KMS-11 (cell line): ENCODE measurements around the gene GPC1.
"Not testable (repeated sequence)": the region's sequence is repeated elsewhere in the genome, so short reads cannot be mapped to it uniquely, and the experiment has no call there.

Source experiments
- H2AFZ ChIP-seq: fragments of 200-600 bp; sonication (generic); 2 replicates; pipeline ENCODE4 v1.6.1; 2016; ENCODE audit warnings: antibody characterized with exemption, mixed run types, low read depth
- H3K27ac ChIP-seq: fragments of 200-600 bp; sonication (generic); 2 replicates; pipeline ENCODE4 v1.6.1; 2016; ENCODE audit warnings: mild to moderate bottlenecking, mixed run types
- H3K27me3 ChIP-seq: fragments of 200-600 bp; sonication (generic); 2 replicates; pipeline ENCODE4 v1.6.1; 2017; ENCODE audit warnings: mild to moderate bottlenecking, low read depth, mixed run types, moderate library complexity; ENCODE audit not compliant: insufficient read depth
- H3K36me3 ChIP-seq: fragments of 200-600 bp; sonication (generic); 2 replicates; pipeline ENCODE4 v1.6.1; 2017; ENCODE audit warnings: mild to moderate bottlenecking, mixed run types; ENCODE audit not compliant: insufficient read depth
- H3K4me1 ChIP-seq: fragments of 200-600 bp; sonication (generic); 2 replicates; pipeline ENCODE4 v1.6.1; 2016; ENCODE audit warnings: mild to moderate bottlenecking, low read depth, mixed run types; ENCODE audit not compliant: poor library complexity, severe bottlenecking
- H3K4me2 ChIP-seq: fragments of 200-600 bp; sonication (generic); 2 replicates; pipeline ENCODE4 v1.7.0; 2016; ENCODE audit warnings: mild to moderate bottlenecking, mixed run types
- H3K4me3 ChIP-seq: fragments of 200-600 bp; sonication (generic); IDR thresholded peaks from 2 replicates; pipeline ENCODE4 v1.6.1; 2017; ENCODE audit warnings: low read depth, low read length, mixed read lengths; ENCODE audit not compliant: insufficient read depth
- H3K79me2 ChIP-seq: fragments of 200-600 bp; sonication (generic); 2 replicates; pipeline ENCODE4 v1.6.1; 2016; ENCODE audit warnings: low read depth, mixed run types; ENCODE audit not compliant: insufficient read depth
- H3K9ac ChIP-seq: fragments of 200-600 bp; sonication (generic); 2 replicates; pipeline ENCODE4 v1.6.1; 2016; ENCODE audit warnings: mild to moderate bottlenecking, mixed run types
- H4K20me1 ChIP-seq: fragments of 200-600 bp; sonication (generic); 2 replicates; pipeline ENCODE4 v1.6.1; 2016; ENCODE audit warnings: mild to moderate bottlenecking, mixed run types; ENCODE audit not compliant: insufficient read depth
- TF ChIP-seq, protein P1 (sequence below): fragments of 200-600 bp; sonication (generic); conservative IDR thresholded peaks from 2 replicates; pipeline ENCODE4 v1.6.1; 2017; ENCODE audit warnings: low read depth, mild to moderate bottlenecking, antibody characterized with exemption, low read length, moderate library complexity, mixed read lengths

Gene GPC1, protein sequence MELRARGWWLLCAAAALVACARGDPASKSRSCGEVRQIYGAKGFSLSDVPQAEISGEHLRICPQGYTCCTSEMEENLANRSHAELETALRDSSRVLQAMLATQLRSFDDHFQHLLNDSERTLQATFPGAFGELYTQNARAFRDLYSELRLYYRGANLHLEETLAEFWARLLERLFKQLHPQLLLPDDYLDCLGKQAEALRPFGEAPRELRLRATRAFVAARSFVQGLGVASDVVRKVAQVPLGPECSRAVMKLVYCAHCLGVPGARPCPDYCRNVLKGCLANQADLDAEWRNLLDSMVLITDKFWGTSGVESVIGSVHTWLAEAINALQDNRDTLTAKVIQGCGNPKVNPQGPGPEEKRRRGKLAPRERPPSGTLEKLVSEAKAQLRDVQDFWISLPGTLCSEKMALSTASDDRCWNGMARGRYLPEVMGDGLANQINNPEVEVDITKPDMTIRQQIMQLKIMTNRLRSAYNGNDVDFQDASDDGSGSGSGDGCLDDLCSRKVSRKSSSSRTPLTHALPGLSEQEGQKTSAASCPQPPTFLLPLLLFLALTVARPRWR

DNA sequence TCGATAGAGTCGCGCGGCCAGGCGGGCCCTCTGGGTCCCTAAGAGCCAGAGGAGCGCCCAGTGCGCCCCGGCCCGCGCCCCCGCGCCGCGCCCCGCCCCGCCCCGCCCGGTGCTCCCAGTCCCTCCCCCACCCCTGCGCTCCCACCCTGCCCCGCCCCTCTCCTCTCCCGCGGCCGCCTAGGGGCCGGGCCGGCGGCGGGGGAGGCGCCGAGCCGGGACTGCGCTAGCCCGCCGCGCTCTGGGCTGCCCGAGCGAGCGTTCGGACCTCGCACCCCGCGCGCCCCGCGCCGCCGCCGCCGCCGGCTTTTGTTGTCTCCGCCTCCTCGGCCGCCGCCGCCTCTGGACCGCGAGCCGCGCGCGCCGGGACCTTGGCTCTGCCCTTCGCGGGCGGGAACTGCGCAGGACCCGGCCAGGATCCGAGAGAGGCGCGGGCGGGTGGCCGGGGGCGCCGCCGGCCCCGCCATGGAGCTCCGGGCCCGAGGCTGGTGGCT is at the start of gene GPC1:
GPC1 (plus strand) TSS at position 207 of the 491 bp plus-strand sequence; CDS start at position 463, 256 bp downstream.
- H3K36me3 ChIP-seq = no peaks in the 10 kb centered on the region
- peak within 1 kb of the TSS; percentile 67 for H3K4me2 ChIP-seq
- no peak within 1 kb of the TSS for H3K27ac ChIP-seq
- H3K9ac ChIP-seq = no peak within 1 kb of the TSS
- peak within 1 kb of the TSS; percentile 73 for H2AFZ ChIP-seq
- H3K4me3 ChIP-seq = no peak within 1 kb of the TSS
- peaks cover 40% of the 10 kb centered on the region; the same call in 1 of the 2 replicates for H3K27me3 ChIP-seq
- H3K79me2 ChIP-seq = no peaks in the 10 kb centered on the region
- TF ChIP-seq, protein P1, sequence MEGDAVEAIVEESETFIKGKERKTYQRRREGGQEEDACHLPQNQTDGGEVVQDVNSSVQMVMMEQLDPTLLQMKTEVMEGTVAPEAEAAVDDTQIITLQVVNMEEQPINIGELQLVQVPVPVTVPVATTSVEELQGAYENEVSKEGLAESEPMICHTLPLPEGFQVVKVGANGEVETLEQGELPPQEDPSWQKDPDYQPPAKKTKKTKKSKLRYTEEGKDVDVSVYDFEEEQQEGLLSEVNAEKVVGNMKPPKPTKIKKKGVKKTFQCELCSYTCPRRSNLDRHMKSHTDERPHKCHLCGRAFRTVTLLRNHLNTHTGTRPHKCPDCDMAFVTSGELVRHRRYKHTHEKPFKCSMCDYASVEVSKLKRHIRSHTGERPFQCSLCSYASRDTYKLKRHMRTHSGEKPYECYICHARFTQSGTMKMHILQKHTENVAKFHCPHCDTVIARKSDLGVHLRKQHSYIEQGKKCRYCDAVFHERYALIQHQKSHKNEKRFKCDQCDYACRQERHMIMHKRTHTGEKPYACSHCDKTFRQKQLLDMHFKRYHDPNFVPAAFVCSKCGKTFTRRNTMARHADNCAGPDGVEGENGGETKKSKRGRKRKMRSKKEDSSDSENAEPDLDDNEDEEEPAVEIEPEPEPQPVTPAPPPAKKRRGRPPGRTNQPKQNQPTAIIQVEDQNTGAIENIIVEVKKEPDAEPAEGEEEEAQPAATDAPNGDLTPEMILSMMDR = no peak
- no peaks in the 10 kb centered on the region for H4K20me1 ChIP-seq
- H3K4me1 ChIP-seq = no peaks in the 10 kb centered on the region

DNA sequence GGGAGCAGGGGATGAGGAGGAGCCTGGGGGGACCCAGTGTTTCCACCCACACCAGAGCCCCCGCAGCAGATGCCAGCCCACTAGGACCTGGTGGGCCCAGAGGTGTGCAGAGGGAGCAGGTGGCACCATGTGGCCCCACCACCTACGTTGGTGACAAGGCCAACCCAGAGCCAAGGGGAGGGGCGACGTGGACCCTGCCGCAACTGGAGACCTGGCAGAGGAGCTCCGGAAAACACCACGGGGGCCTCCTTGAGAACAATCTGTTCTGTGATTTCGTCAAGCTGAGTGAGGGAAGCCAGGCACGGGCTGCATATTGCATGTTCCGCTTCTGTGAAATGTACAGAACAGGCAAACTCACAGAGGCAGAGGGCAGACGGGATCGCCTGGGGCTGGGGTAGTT is 49.1 kb upstream of the GPC1 start:
- no peaks in the 10 kb centered on the region for H3K36me3 ChIP-seq
- H3K4me1 ChIP-seq = no peaks in the 10 kb centered on the region
- H2AFZ ChIP-seq = no peak overlapping the region
- H3K9ac ChIP-seq = no peak overlapping the region
- no peak overlapping the region for H3K4me2 ChIP-seq
- H4K20me1 ChIP-seq = no peaks in the 10 kb centered on the region
- H3K79me2 ChIP-seq = no peaks in the 10 kb centered on the region
- peaks cover 5% of the 10 kb centered on the region; the same call in 1 of the 2 replicates for H3K27me3 ChIP-seq
- TF ChIP-seq, protein P1 = no peak
- no peak overlapping the region for H3K4me3 ChIP-seq
- no peak overlapping the region for H3K27ac ChIP-seq

DNA sequence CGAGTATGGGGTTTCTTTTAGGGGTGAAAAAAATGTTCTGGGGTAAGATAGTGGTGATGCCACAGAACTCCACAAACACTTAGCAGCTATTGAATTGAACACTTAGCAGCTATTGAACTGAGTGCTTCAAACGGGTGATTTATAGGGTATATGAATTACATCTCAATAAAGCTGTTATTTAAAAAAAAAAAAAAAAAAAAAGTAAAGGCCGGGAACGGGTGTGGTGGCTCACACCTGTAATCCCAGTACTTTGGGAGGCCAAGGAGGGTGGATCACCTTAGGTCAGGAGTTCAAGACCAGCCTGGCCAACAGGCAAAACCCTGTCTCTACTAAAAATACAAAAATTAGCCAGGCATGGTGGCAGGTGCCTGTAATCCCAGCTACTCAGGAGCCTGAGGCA is 48.7 kb upstream of the GPC1 start:
- not testable (repeated sequence) for H3K27ac ChIP-seq, H3K4me1 ChIP-seq, H3K4me2 ChIP-seq, H4K20me1 ChIP-seq, H3K9ac ChIP-seq, H2AFZ ChIP-seq, H3K4me3 ChIP-seq, H3K27me3 ChIP-seq, H3K79me2 ChIP-seq, H3K36me3 ChIP-seq

DNA sequence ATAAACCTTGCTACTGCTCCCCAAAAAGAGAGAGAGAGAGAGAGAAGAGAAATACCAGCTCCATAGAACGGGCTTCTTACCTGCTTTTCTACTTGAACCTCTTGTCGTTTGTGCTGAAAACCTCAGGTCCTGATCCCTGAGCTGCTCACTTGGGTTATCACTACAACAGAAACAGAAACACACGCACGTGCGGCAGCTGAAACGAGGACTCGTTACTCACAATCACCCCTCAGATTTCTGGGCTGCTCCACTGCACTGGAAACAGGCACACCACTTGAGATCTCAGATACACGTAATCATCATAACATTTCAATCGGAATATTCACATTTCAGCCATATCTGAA is 48.2 kb upstream of the GPC1 start:
- Histone ChIP-seq H3K4me1 (no peaks in the 10 kb centered on the region), H3K79me2 (no peaks in the 10 kb centered on the region), H2AFZ (no peak overlapping the region), H3K4me2 (no peak overlapping the region), H3K36me3 (no peaks in the 10 kb centered on the region), H3K27ac (no peak overlapping the region), H3K9ac (no peak overlapping the region), H3K27me3 (peaks cover 5% of the 10 kb centered on the region; the same call in 1 of the 2 replicates), H3K4me3 (no peak overlapping the region), H4K20me1 (no peaks in the 10 kb centered on the region)
- TF ChIP-seq, protein P1 = no peak
